ENCODE measurements around the gene IVL.

IVL gene

DNA sequence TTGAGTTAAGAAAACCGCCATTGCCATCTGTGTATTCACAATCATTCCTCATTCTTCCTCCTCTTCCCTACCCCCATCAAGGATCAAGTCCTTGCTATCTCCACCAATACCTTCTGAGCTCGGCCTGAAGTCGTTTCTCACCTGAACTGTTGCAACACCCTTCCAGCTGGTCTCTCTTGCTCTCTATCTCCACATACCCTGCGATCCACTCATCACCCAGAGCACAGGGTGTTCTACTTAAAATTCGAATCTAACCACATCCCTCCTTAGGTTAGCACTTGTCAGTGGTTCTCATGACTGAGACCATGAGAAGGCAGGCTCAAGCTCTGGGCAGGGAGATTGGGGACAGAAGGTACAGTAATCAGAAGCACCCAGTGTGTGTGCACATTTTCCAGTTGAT is 4.6 kb downstream of the IVL start:
- Mint-ChIP-seq H3K27ac (no peak overlapping the region), H3K4me1 (ENCODE audit: low read depth) (peaks cover 4% of the 10 kb centered on the region), H3K36me3 (ENCODE audit: low read depth) (no peaks in the 10 kb centered on the region), H3K4me3 (no peak overlapping the region), H3K9me3 (peaks cover 3% of the 10 kb centered on the region), H3K27me3 (peaks cover 38% of the 10 kb centered on the region)

DNA sequence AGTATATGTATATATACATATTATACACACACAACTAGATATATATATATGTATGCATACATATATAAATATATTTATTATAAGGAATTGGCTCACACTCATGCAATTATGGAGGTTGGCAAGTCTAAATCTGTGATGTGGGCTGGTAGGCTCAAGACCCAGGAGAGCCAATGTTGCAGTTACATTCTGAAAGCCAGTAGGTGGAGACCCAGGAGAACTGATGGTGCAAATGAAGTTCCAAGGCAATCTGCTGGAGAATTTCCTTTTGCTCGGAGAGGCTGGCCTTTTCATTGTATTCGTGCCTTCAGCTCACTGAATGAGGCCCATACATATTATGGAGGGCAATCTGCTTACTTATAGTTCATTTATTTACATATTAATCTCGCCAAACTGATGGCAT is 9.4 kb downstream of the IVL start:
- Mint-ChIP-seq H3K9me3 (no peaks in the 10 kb centered on the region), H3K4me1 (ENCODE audit: low read depth) (no peaks in the 10 kb centered on the region), H3K36me3 (ENCODE audit: low read depth) (no peaks in the 10 kb centered on the region), H3K4me3 (no peak overlapping the region), H3K27me3 (peaks cover 43% of the 10 kb centered on the region), H3K27ac (no peak overlapping the region)

DNA sequence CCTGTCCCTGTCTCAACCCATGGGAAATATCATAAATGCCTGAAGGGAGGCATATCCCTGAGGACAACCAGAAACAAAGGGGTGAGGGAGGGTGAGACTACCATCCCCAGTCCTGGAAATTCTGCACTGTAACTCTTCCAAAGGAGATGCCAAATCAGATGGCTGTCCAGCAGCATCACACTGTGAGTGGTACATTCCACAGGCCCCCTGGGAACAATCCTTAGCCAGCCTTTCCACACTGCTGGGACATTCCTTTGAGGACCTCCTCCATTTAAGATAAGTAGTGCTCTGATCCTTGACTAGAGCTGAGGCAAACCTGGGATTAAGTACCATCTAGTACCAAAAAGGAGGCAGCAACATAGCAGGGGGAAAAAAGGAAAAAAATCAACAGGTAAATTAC is 10.7 kb downstream of the IVL start:
- H3K36me3 Mint-ChIP-seq (ENCODE audit: low read depth): no peaks in the 10 kb centered on the region
- no peaks in the 10 kb centered on the region for H3K9me3 Mint-ChIP-seq
- no peak overlapping the region for H3K27ac Mint-ChIP-seq
- peaks cover 39% of the 10 kb centered on the region for H3K27me3 Mint-ChIP-seq
- no peak overlapping the region for H3K4me3 Mint-ChIP-seq
- H3K4me1 Mint-ChIP-seq (ENCODE audit: low read depth): no peaks in the 10 kb centered on the region

GRCh38 chr1:152924191-152924590 is 15.8 kb downstream of the IVL start:
- H3K4me3 Mint-ChIP-seq: no peak overlapping the region
- peaks cover 35% of the 10 kb centered on the region for H3K27me3 Mint-ChIP-seq
- H3K9me3 Mint-ChIP-seq: peaks cover 5% of the 10 kb centered on the region
- H3K36me3 Mint-ChIP-seq (ENCODE audit: low read depth): no peaks in the 10 kb centered on the region
- no peak overlapping the region for H3K27ac Mint-ChIP-seq
- H3K4me1 Mint-ChIP-seq (ENCODE audit: low read depth): no peaks in the 10 kb centered on the region

DNA sequence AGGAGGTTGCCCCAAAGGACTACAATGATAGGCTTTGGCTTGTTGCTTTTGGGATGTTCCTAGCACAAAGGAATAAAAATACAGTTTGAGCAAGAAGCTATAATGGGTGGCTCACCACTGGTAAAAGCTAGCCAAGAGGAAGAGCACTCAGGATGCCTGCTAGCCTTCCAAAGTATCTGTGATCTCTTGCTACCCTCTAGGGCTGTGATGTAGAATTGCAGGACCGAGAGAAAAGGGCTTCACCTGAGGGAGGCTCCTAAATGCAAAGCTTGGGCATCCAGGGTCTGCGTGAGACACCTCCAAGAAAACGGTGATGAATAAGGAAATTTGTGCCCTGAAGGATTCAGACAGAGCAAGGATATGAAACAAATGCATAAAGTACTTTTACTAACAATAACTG is 17.7 kb downstream of the IVL start:
- Mint-ChIP-seq H3K27ac (no peak overlapping the region), H3K36me3 (ENCODE audit: low read depth) (no peaks in the 10 kb centered on the region), H3K27me3 (peaks cover 29% of the 10 kb centered on the region), H3K4me3 (no peak overlapping the region), H3K9me3 (peaks cover 5% of the 10 kb centered on the region), H3K4me1 (ENCODE audit: low read depth) (no peaks in the 10 kb centered on the region)

GRCh38 chr1:152928671-152929070 is 20.3 kb downstream of the IVL start:
- Mint-ChIP-seq H3K27me3 (peaks cover 15% of the 10 kb centered on the region), H3K9me3 (peaks cover 5% of the 10 kb centered on the region), H3K36me3 (ENCODE audit: low read depth) (no peaks in the 10 kb centered on the region), H3K4me3 (no peak overlapping the region), H3K27ac (no peak overlapping the region), H3K4me1 (ENCODE audit: low read depth) (no peaks in the 10 kb centered on the region)

- peaks cover 15% of the 10 kb centered on the region for H3K27me3 Mint-ChIP-seq
- H3K27ac Mint-ChIP-seq: no peak overlapping the region
- H3K9me3 Mint-ChIP-seq: peaks cover 5% of the 10 kb centered on the region
- no peak overlapping the region for H3K4me3 Mint-ChIP-seq
- no peaks in the 10 kb centered on the region for H3K4me1 Mint-ChIP-seq (ENCODE audit: low read depth)
- no peaks in the 10 kb centered on the region for H3K36me3 Mint-ChIP-seq (ENCODE audit: low read depth)
Measured at GRCh38 chr1:152932170-152932811, 23.9 kb downstream of the IVL start.

DNA sequence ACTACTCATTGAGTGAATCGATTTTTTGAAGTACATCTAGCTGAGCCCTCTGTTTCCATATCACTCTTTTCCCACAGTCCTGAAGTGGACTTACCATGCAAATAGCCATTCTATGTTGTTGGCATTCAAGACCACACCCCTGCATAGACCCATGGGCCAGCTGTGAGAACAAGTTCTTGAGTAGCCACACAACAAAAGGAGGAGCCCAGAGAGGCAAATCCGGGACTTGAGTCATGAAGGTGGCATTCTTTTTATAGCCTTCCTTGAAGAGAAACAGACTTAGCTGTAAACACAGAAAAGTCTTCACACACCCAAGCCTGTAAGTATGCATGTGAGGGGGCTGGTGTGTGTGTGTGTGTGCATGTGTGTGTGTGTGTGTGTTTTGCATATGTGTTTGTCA is 24.9 kb downstream of the IVL start:
- Mint-ChIP-seq H3K27me3 (peaks cover 15% of the 10 kb centered on the region), H3K4me3 (no peak overlapping the region), H3K4me1 (ENCODE audit: low read depth) (no peaks in the 10 kb centered on the region), H3K9me3 (peaks cover 5% of the 10 kb centered on the region), H3K27ac (no peak overlapping the region), H3K36me3 (ENCODE audit: low read depth) (no peaks in the 10 kb centered on the region)

DNA sequence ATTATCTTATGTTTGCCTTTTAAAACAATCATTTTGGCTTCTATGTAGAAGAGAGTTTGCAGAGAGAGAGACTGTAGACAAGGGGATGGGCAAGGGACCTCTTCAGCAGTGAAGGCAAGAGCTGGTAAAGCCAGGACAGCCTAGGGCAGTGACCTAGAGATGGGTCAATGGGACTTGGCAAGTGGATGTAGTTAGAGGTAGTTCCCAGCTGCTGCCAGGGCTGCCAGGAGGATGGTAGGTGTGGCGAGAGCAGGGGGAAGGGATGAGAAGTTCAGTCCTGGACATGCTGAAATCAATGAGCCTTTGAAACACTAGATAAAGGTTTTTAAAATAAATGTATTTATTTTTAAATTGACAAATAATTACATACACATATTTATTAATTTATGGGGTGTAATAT is 32.3 kb downstream of the IVL start:
- Mint-ChIP-seq H3K27me3 (peaks cover 11% of the 10 kb centered on the region), H3K4me1 (ENCODE audit: low read depth) (no peaks in the 10 kb centered on the region), H3K9me3 (peaks cover 3% of the 10 kb centered on the region), H3K27ac (no peak overlapping the region), H3K4me3 (no peak overlapping the region), H3K36me3 (ENCODE audit: low read depth) (no peaks in the 10 kb centered on the region)

DNA sequence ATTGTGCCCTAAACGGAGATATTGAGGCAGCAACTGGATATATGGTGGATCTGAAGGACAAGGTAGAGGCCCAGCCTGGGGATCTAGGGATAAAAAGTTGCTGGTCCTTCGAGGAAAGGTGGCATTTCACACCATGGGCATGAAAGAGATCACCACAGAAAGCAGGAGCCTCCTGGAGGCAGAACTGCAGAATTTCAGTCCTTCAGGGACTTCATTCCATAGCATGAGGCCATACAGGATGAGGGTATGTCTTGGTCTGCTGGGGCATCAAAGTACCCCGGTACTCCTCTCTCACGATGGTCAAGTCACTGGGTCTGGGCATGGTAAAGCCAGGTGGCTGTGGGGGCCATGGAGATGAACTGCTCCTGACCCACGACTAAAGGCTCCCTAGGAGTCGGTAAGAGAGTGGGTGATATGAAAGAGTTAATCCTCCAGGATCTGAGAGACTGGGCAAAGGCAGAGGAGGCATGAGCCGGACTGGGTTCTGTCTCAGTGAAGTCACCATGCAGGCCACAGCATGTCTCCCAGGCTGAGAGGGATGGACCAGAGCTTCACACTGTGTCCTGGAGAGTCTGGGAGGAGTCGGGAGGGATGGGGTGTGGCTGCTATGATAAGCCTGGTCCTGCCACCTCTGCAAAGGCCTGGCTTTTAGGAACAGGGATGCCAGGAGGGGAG is 32.8 kb downstream of the IVL start:
- no peak overlapping the region for H3K27ac Mint-ChIP-seq
- H3K9me3 Mint-ChIP-seq: peaks cover 3% of the 10 kb centered on the region
- no peaks in the 10 kb centered on the region for H3K4me1 Mint-ChIP-seq (ENCODE audit: low read depth)
- no peak overlapping the region for H3K4me3 Mint-ChIP-seq
- H3K36me3 Mint-ChIP-seq (ENCODE audit: low read depth): no peaks in the 10 kb centered on the region
- peaks cover 9% of the 10 kb centered on the region for H3K27me3 Mint-ChIP-seq

DNA sequence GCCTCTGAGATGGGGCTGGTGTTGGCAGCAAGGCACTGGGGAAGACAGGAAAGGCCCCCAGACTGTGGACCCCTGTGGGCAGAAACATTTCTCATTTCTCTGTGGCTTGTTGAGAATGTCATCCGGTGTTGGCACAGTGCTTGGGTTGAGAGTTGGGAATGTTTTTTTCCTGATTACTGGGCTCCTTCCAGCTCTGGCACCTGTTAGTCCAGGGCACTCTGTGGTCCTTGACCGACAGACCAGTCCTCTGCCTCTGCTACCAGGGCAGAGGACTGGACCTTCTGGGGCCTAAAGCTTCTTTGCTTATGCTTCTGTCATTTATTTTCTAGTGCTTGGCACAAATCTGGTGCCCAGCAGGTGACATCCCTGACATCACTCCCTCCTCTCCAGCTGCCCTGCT is 33.8 kb downstream of the IVL start:
- H3K27ac Mint-ChIP-seq: no peak overlapping the region
- no peaks in the 10 kb centered on the region for H3K36me3 Mint-ChIP-seq (ENCODE audit: low read depth)
- peaks cover 3% of the 10 kb centered on the region for H3K9me3 Mint-ChIP-seq
- H3K27me3 Mint-ChIP-seq: peaks cover 12% of the 10 kb centered on the region
- H3K4me1 Mint-ChIP-seq (ENCODE audit: low read depth): no peaks in the 10 kb centered on the region
- no peak overlapping the region for H3K4me3 Mint-ChIP-seq

GRCh38 chr1:152946248-152946647 is 37.9 kb downstream of the IVL start:
- Mint-ChIP-seq H3K27me3 (peaks cover 12% of the 10 kb centered on the region), H3K4me1 (ENCODE audit: low read depth) (no peaks in the 10 kb centered on the region)

DNA sequence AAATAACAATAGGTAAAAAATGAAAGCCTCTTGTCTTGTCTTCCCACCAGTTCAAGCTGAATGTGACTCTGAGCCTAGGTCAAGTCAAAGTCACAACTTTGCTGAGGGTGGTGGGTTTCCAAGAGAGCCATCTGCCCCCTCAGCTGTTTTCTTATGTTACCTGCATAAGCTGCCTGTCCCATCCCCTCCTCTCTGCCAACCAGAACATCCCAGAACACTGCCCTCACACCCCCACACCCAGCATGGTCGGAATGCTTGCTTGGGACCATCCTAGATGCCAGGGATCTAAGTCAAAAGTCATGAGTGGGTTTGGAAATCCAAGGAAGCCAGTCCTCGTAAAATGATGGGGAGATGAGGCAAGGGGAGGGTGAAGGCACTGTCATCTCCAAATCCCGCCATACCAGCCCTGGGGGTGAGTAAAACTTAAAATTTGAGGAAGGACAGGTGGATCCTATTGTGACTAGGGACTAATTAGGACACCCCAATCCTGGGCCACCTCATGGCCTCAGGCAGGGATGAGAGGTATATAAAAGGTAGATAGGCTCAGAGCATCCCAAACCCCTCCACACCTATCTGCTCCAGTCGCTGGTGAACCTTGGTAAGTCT is 38.4 kb downstream of the IVL start, which contains the start of gene SPRR5:
Gene SPRR5 (plus strand): TSS at position 556 of the 606 bp plus-strand sequence. CDS start 1,349 bp downstream, outside the sequence.
- Mint-ChIP-seq H3K4me3 (no peak within 1 kb of the TSS), H3K4me1 (ENCODE audit: low read depth) (no peaks in the 10 kb centered on the region), H3K27me3 (peaks cover 12% of the 10 kb centered on the region), H3K36me3 (ENCODE audit: low read depth) (no peaks in the 10 kb centered on the region), H3K27ac (no peak within 1 kb of the TSS), H3K9me3 (no peaks in the 10 kb centered on the region)

More at GRCh38 chr1:152946248-152946647, 37.9 kb downstream of the IVL start:
- Mint-ChIP-seq H3K36me3 (ENCODE audit: low read depth) (no peaks in the 10 kb centered on the region), H3K9me3 (no peaks in the 10 kb centered on the region), H3K27ac (no peak overlapping the region), H3K4me3 (no peak overlapping the region)

DNA sequence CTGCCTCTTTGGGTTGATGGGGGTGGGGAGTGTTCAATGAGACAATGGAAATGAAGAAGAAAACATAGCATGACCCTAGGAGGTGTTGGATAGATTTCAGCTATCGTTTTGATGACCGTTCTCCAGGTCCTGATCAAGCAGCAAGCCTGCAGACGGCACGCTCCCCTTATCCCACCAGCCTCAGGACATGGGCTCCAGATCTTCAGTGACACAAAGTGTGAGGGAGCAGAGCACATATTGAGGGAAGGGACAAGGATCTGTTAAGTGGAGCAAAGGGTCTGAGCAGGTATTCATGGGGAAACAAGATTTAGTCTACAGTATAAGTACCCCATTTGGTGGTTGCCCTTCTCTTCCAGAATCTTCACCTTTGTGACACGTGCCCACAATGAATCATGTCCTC is 43.4 kb downstream of the IVL start:
- no peaks in the 10 kb centered on the region for H3K9me3 Mint-ChIP-seq
- H3K36me3 Mint-ChIP-seq (ENCODE audit: low read depth): no peaks in the 10 kb centered on the region
- no peak overlapping the region for H3K4me3 Mint-ChIP-seq
- H3K4me1 Mint-ChIP-seq (ENCODE audit: low read depth): no peaks in the 10 kb centered on the region
- H3K27me3 Mint-ChIP-seq: peaks cover 10% of the 10 kb centered on the region
- no peak overlapping the region for H3K27ac Mint-ChIP-seq

DNA sequence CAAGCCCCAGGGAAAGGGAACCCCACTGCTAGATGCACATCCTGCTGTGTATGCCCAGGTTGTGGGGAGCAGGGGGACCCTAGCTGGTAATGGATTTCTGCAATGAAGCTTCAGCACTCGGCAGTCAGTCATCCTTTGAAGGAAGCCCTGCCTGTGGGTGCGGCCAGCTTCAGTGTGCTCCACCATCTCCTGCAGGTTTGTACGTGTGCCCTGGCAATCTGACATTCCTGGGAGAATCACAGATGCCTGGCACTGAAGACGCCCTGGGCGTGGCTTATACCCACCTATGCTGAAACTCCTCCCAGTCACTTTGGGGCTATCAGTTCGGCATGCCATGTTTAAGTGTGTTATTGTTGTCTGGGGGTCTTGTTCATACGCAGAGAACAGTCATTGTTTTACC is 45.4 kb downstream of the IVL start:
- H3K27ac Mint-ChIP-seq: no peak overlapping the region
- peaks cover 4% of the 10 kb centered on the region for H3K27me3 Mint-ChIP-seq
- H3K9me3 Mint-ChIP-seq: no peaks in the 10 kb centered on the region
- H3K4me1 Mint-ChIP-seq (ENCODE audit: low read depth): no peaks in the 10 kb centered on the region
- no peak overlapping the region for H3K4me3 Mint-ChIP-seq
- no peaks in the 10 kb centered on the region for H3K36me3 Mint-ChIP-seq (ENCODE audit: low read depth)
